KMS-11 (cell line): ENCODE measurements around the gene RNF128.

Experiments
- H2AFZ ChIP-seq: fragments of 200-600 bp; sonication (generic); 2 replicates; pipeline ENCODE4 v1.6.1; 2016; ENCODE audit warnings: antibody characterized with exemption, mixed run types, low read depth
- H3K27ac ChIP-seq: fragments of 200-600 bp; sonication (generic); 2 replicates; pipeline ENCODE4 v1.6.1; 2016; ENCODE audit warnings: mild to moderate bottlenecking, mixed run types
- H3K27me3 ChIP-seq: fragments of 200-600 bp; sonication (generic); 2 replicates; pipeline ENCODE4 v1.6.1; 2017; ENCODE audit warnings: mild to moderate bottlenecking, low read depth, mixed run types, moderate library complexity; ENCODE audit not compliant: insufficient read depth
- H3K36me3 ChIP-seq: fragments of 200-600 bp; sonication (generic); 2 replicates; pipeline ENCODE4 v1.6.1; 2017; ENCODE audit warnings: mild to moderate bottlenecking, mixed run types; ENCODE audit not compliant: insufficient read depth
- H3K4me1 ChIP-seq: fragments of 200-600 bp; sonication (generic); 2 replicates; pipeline ENCODE4 v1.6.1; 2016; ENCODE audit warnings: mild to moderate bottlenecking, low read depth, mixed run types; ENCODE audit not compliant: poor library complexity, severe bottlenecking
- H3K4me2 ChIP-seq: fragments of 200-600 bp; sonication (generic); 2 replicates; pipeline ENCODE4 v1.7.0; 2016; ENCODE audit warnings: mild to moderate bottlenecking, mixed run types
- H3K4me3 ChIP-seq: fragments of 200-600 bp; sonication (generic); IDR thresholded peaks from 2 replicates; pipeline ENCODE4 v1.6.1; 2017; ENCODE audit warnings: low read depth, low read length, mixed read lengths; ENCODE audit not compliant: insufficient read depth
- H3K79me2 ChIP-seq: fragments of 200-600 bp; sonication (generic); 2 replicates; pipeline ENCODE4 v1.6.1; 2016; ENCODE audit warnings: low read depth, mixed run types; ENCODE audit not compliant: insufficient read depth
- H3K9ac ChIP-seq: fragments of 200-600 bp; sonication (generic); 2 replicates; pipeline ENCODE4 v1.6.1; 2016; ENCODE audit warnings: mild to moderate bottlenecking, mixed run types
- H4K20me1 ChIP-seq: fragments of 200-600 bp; sonication (generic); 2 replicates; pipeline ENCODE4 v1.6.1; 2016; ENCODE audit warnings: mild to moderate bottlenecking, mixed run types; ENCODE audit not compliant: insufficient read depth
- CTCF ChIP-seq: fragments of 200-600 bp; sonication (generic); conservative IDR thresholded peaks from 2 replicates; pipeline ENCODE4 v1.6.1; 2017; ENCODE audit warnings: low read depth, mild to moderate bottlenecking, antibody characterized with exemption, low read length, moderate library complexity, mixed read lengths

Gene RNF128

GRCh38 chrX:106730401-106730800 is 3.9 kb downstream of the RNF128 start:
- no peak for TF ChIP-seq CTCF
- Histone ChIP-seq H2AFZ (no peak overlapping the region), H3K36me3 (no peaks in the 10 kb centered on the region), H3K4me2 (no peak overlapping the region), H3K27ac (no peak overlapping the region), H4K20me1 (no peaks in the 10 kb centered on the region), H3K4me1 (no peaks in the 10 kb centered on the region), H3K27me3 (no peaks in the 10 kb centered on the region), H3K79me2 (no peaks in the 10 kb centered on the region), H3K9ac (no peak overlapping the region), H3K4me3 (no peak overlapping the region)

- H3K4me2 ChIP-seq: no peak overlapping the region
- no peak overlapping the region for H3K9ac ChIP-seq
- H3K27me3 ChIP-seq: no peaks in the 10 kb centered on the region
- no peaks in the 10 kb centered on the region for H3K79me2 ChIP-seq
- no peaks in the 10 kb centered on the region for H3K36me3 ChIP-seq
- H3K4me1 ChIP-seq: no peaks in the 10 kb centered on the region
- no peak overlapping the region for H3K4me3 ChIP-seq
- no peak overlapping the region for H3K27ac ChIP-seq
- H2AFZ ChIP-seq: no peak overlapping the region
- TF ChIP-seq CTCF: no peak
- H4K20me1 ChIP-seq: no peaks in the 10 kb centered on the region
These were observed 5.1 kb downstream of the RNF128 start for GRCh38 chrX:106731590-106731989.

- no peaks in the 10 kb centered on the region for H3K79me2 ChIP-seq
- no peak overlapping the region for H3K4me3 ChIP-seq
- no peaks in the 10 kb centered on the region for H4K20me1 ChIP-seq
- no peaks in the 10 kb centered on the region for H3K27me3 ChIP-seq
- no peak overlapping the region for H3K27ac ChIP-seq
- H3K9ac ChIP-seq: no peak overlapping the region
- TF ChIP-seq CTCF: no peak
- H3K36me3 ChIP-seq: no peaks in the 10 kb centered on the region
- no peak overlapping the region for H3K4me2 ChIP-seq
- H2AFZ ChIP-seq: no peak overlapping the region
- no peaks in the 10 kb centered on the region for H3K4me1 ChIP-seq
These were observed 8.3 kb downstream of the RNF128 start for GRCh38 chrX:106734827-106735226.

GRCh38 chrX:106740193-106740780 is 13.8 kb downstream of the RNF128 start:
- Histone ChIP-seq H4K20me1 (no peaks in the 10 kb centered on the region), H3K4me2 (no peak overlapping the region), H3K9ac (no peak overlapping the region), H3K36me3 (no peaks in the 10 kb centered on the region), H3K79me2 (no peaks in the 10 kb centered on the region), H3K4me3 (no peak overlapping the region), H3K27ac (no peak overlapping the region), H3K27me3 (no peaks in the 10 kb centered on the region), H2AFZ (no peak overlapping the region), H3K4me1 (no peaks in the 10 kb centered on the region)
- no peak for TF ChIP-seq CTCF
